ENCODE measurements around the gene KAT5. TPM values are rescaled to one million over a fixed set of nuclear protein-coding genes. Genes with fewer than 3 reads are reported as not detected.
"Not testable (repeated sequence)": the region's sequence is repeated elsewhere in the genome, so short reads cannot be mapped to it uniquely, and the experiment has no call there.

KAT5 gene
- total RNA-seq, 2 donors from 2014 or later: 38.9 to 45.5 TPM

DNA sequence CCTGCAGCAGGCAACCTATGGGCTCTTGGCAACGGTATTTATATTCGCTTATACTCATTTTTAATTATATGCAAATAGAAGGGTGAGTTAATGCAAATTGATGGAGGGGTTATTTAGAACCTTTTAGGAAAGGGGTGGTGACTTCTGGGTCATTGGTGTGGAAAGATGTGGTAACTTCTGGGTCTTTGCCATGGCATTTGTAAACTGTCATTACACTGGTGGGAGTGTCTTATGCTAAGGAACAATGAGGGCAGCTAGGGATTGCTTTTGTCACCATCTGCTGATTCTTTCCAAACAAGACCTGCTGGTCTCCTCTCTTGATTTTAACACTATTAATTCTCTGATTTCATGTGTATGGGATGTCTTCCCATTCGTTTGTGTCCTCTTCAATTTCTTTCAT lies 11.7 kb upstream of the KAT5 start:
- 53 to 57% methylated on average over 3 of the region's 3 CpGs for WGBS, 2 donors
- H3K4me3 ChIP-seq: no peak overlapping the region
- ATAC-seq (no peak), DNase-seq (no peak)
- intact Hi-C loops (cut with DNase I): loop anchor here (5.0 kb wide), 1 partner anchor 292 kb away; no protein-coding TSS in a partner anchor
- no peaks in the 10 kb centered on the region for H3K9me3 ChIP-seq
- TF ChIP-seq POLR2A (IDR thresholded peaks at IDR 0.05): no peak
- no peaks in the 10 kb centered on the region for H3K27me3 ChIP-seq
- no peak overlapping the region for H3K27ac ChIP-seq
- peaks cover 9% of the 10 kb centered on the region for H3K4me1 ChIP-seq
- H3K36me3 ChIP-seq (replicated peaks in 1 of 2; ENCODE audit: insufficient read depth in 1 of 2, low read depth in 2 of 2): no peaks in the 10 kb centered on the region

- intact Hi-C loops (cut with DNase I): loop anchor here (5.0 kb wide), 1 partner anchor 291 kb away; no protein-coding TSS in a partner anchor
- ATAC-seq (no peak), DNase-seq (no peak)
- Histone ChIP-seq H3K36me3 (replicated peaks in 1 of 2; ENCODE audit: insufficient read depth in 1 of 2, low read depth in 2 of 2) (no peaks in the 10 kb centered on the region), H3K4me3 (no peak overlapping the region), H3K27me3 (no peaks in the 10 kb centered on the region), H3K4me1 (no peaks in the 10 kb centered on the region), H3K9me3 (no peaks in the 10 kb centered on the region), H3K27ac (no peak overlapping the region)
- no peak for TF ChIP-seq CTCF (IDR thresholded peaks at IDR 0.05)
- no peak for TF ChIP-seq POLR2A (IDR thresholded peaks at IDR 0.05)
- WGBS, 2 donors: 44 to 68% methylated on average over 1 of the region's 1 CpG
These were observed 10.4 kb upstream of the KAT5 start for GRCh38 chr11:65701686-65702085.

DNA sequence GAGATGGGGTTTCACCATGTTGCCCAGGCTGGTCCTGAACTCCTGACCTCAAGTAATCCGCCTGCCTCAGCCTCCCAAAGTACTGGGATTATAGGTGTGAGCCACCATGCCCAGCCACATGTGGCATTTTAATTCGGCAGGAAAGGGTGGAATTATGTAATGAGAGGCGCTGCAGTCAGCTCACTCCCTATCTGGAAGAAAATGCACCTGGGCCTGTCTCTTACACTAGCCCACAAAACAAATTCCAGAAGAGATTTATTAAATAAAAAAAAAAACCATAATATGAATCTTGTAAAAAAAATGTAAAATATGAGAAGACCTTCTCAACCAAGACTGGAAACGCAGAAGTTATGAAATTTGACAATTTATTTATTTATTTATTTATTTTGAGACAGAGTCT lies 8.2 kb upstream of the KAT5 start:
- Histone ChIP-seq H3K36me3 (replicated peaks in 1 of 2; ENCODE audit: insufficient read depth in 1 of 2, low read depth in 2 of 2) (no peaks in the 10 kb centered on the region), H3K4me3 (no peak overlapping the region), H3K27ac (no peak overlapping the region), H3K27me3 (no peaks in the 10 kb centered on the region), H3K4me1 (no peaks in the 10 kb centered on the region), H3K9me3 (no peaks in the 10 kb centered on the region)
- ATAC-seq: no peak
- intact Hi-C loops (cut with DNase I): loop anchor here (5.0 kb wide), 1 partner anchor 288 kb away; no protein-coding TSS in a partner anchor
- WGBS, 2 donors: 42 to 69% methylated on average over 4 of the region's 4 CpGs
- DNase-seq: no peak
- TF ChIP-seq POLR2A (IDR thresholded peaks at IDR 0.05) (no peak), CTCF (IDR thresholded peaks at IDR 0.05) (no peak)

- DNase-seq (peak; percentile 82 to 90 (median 86)), ATAC-seq (peak; percentile 39)
- H3K9me3 ChIP-seq; H3K4me3 ChIP-seq; H3K36me3 ChIP-seq (replicated peaks in 1 of 2; ENCODE audit: insufficient read depth in 1 of 2, low read depth in 2 of 2); H3K27me3 ChIP-seq; H3K4me1 ChIP-seq; intact Hi-C loops (cut with DNase I): not testable (repeated sequence)
- peak overlapping the region in 2 of 4 donors; percentile 6 to 74 for H3K27ac ChIP-seq
- TF ChIP-seq POLR2A (IDR thresholded peaks at IDR 0.05) (peak in 2 of 3 donors; percentile 17 to 19), CTCF (IDR thresholded peaks at IDR 0.05) (peak; percentile 47 to 86 (median 72))
- WGBS, 2 donors: 3 to 8% methylated on average over 8 to 14 of the region's 14 CpGs
These were observed 5.7 kb upstream of the KAT5 start for GRCh38 chr11:65706303-65706763.

DNA sequence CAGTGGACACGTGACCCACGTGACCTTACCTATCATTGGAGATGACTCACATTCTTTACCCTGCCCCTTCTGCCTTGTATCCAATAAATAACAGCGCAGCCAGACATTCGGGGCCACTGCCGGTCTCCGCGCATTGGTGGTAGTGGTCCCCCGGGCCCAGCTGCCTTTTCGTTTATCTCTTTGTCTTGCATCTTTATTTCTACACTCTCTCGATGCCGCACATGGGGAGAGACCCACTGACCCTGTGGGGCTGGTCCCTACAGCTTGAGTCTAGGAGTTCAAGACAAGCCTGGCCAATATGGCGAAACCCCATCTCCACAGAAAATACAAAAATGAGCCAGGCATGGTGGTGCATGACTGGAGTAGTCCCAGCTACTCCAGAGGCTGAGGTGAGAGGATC lies 5.0 kb upstream of the KAT5 start:
- H3K9me3 ChIP-seq; ATAC-seq; H3K4me3 ChIP-seq; H3K27ac ChIP-seq; intact Hi-C loops (cut with DNase I); H3K36me3 ChIP-seq (replicated peaks in 1 of 2; ENCODE audit: insufficient read depth in 1 of 2, low read depth in 2 of 2); H3K27me3 ChIP-seq; DNase-seq: not testable (repeated sequence)
- H3K4me1 ChIP-seq: peaks cover 10% of the 10 kb centered on the region
- 85 to 90% methylated on average over 9 to 10 of the region's 12 CpGs for WGBS, 2 donors

DNA sequence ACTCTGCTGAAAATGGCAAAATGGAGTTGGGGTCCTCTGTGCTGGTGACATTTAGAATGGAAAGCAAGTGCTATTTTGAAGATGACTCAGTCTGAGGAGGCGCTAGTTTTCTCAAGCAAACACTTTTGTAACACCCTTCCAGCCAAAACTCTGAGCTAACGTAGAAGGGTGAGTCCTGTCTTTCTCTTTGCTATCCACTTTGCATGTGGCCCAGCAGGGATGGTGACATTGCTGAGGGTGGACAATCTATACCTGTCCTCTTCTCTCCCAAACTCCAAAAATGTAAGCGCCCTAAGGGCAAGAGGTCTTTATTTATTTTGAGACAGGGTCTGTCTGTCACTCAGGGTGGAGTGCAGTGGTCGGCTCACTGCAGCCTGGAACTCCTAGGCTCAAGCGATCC lies 3.6 kb upstream of the KAT5 start:
- ATAC-seq (no peak), DNase-seq (no peak)
- no peak overlapping the region for H3K4me3 ChIP-seq
- TF ChIP-seq POLR2A (IDR thresholded peaks at IDR 0.05) (no peak), CTCF (IDR thresholded peaks at IDR 0.05) (no peak)
- H3K4me1 ChIP-seq: peaks cover 21% of the 10 kb centered on the region
- H3K9me3 ChIP-seq: no peaks in the 10 kb centered on the region
- no peaks in the 10 kb centered on the region for H3K27me3 ChIP-seq
- H3K36me3 ChIP-seq (replicated peaks in 1 of 2; ENCODE audit: insufficient read depth in 1 of 2, low read depth in 2 of 2): peaks cover 0 to 4% of the 10 kb centered on the region in 2 donors
- no peak overlapping the region for H3K27ac ChIP-seq
- WGBS, 2 donors: 78 to 83% methylated on average over 5 of the region's 5 CpGs
- intact Hi-C loops (cut with DNase I): no loop called here

All from body of pancreas (tissue), 4 donors.